Measurements from ENCODE around the gene RAP1GAP2. TPM values are rescaled to one million over a fixed set of nuclear protein-coding genes. Genes with fewer than 3 reads are reported as not detected.
A peak's percentile ranks its signal among the peaks of the same experiment; 100 is the strongest.
"Not testable (repeated sequence)": the region's sequence is repeated elsewhere in the genome, so short reads cannot be mapped to it uniquely, and the experiment has no call there.

RAP1GAP2 gene
- polyA plus RNA-seq (2013, experiment 1 of 2; ENCODE audit: insufficient read length) = 2.9 TPM
- 3.2 TPM for polyA plus RNA-seq (2013, experiment 2 of 2; ENCODE audit: insufficient read length)

GRCh38 chr17:2796164-2797125 lies at the start of gene RAP1GAP2:
TSS of gene RAP1GAP2 (plus strand) at chr17:2796438. CDS start at chr17:2796528, 90 bp downstream.
- no peak for DNase-seq

- no peak for DNase-seq
Measured at GRCh38 chr17:2749058-2749783, 47.0 kb upstream of the RAP1GAP2 start, which contains the start of gene CCDC92B. TSS of gene CCDC92B (minus strand) at chr17:2749652. CDS start at chr17:2735145, 14,507 bp downstream.

- DNase-seq = peak; percentile 64
Measured at GRCh38 chr17:2749784-2750181, 46.5 kb upstream of the RAP1GAP2 start.

- no peak for DNase-seq
Measured at GRCh38 chr17:2750721-2751120, 45.5 kb upstream of the RAP1GAP2 start.

- DNase-seq = no peak
Measured at GRCh38 chr17:2751491-2751890, 44.7 kb upstream of the RAP1GAP2 start.

GRCh38 chr17:2755891-2756724 lies 40.1 kb upstream of the RAP1GAP2 start:
- DNase-seq = no peak

- no peak for DNase-seq
Measured at GRCh38 chr17:2758870-2759269, 37.4 kb upstream of the RAP1GAP2 start.

- DNase-seq = no peak
Measured at GRCh38 chr17:2770129-2770528, 26.1 kb upstream of the RAP1GAP2 start.

GRCh38 chr17:2775206-2775605 lies 21.0 kb upstream of the RAP1GAP2 start:
- DNase-seq = no peak

GRCh38 chr17:2776589-2777241 lies 19.5 kb upstream of the RAP1GAP2 start:
- DNase-seq = no peak

GRCh38 chr17:2777242-2777867 lies 18.9 kb upstream of the RAP1GAP2 start:
- no peak for DNase-seq

GRCh38 chr17:2778489-2778888 lies 17.7 kb upstream of the RAP1GAP2 start:
- no peak for DNase-seq

GRCh38 chr17:2779545-2779944 lies 16.7 kb upstream of the RAP1GAP2 start:
- no peak for DNase-seq

GRCh38 chr17:2780256-2780655 lies 16.0 kb upstream of the RAP1GAP2 start:
- DNase-seq = no peak

- no peak for DNase-seq
Measured at GRCh38 chr17:2780931-2781454, 15.2 kb upstream of the RAP1GAP2 start.

- DNase-seq = not testable (repeated sequence)
Measured at GRCh38 chr17:2781598-2781997, 14.6 kb upstream of the RAP1GAP2 start.

- DNase-seq = peak; percentile 27
Measured at GRCh38 chr17:2782055-2782454, 14.2 kb upstream of the RAP1GAP2 start.

GRCh38 chr17:2783310-2784030 lies 12.8 kb upstream of the RAP1GAP2 start:
- DNase-seq = no peak

- no peak for DNase-seq
Measured at GRCh38 chr17:2784864-2785263, 11.4 kb upstream of the RAP1GAP2 start.

GRCh38 chr17:2785376-2785775 lies 10.9 kb upstream of the RAP1GAP2 start:
- DNase-seq = not testable (repeated sequence)

Data from fibroblast of skin of scalp (primary cell).